Ovary (tissue), 9 donors: ENCODE measurements around the gene RNF32. TPM values are rescaled to one million over a fixed set of nuclear protein-coding genes. Genes with fewer than 3 reads are reported as not detected.
"Not testable (repeated sequence)": the region's sequence is repeated elsewhere in the genome, so short reads cannot be mapped to it uniquely, and the experiment has no call there.

ENCODE experiments used
- DNase-seq, 5 donors: peaks; one replicate each; pipeline ENCODE4 v3.0.0-alpha.2; 2019 to 2020
- H3K27ac ChIP-seq, 2 donors: fragments of 200-600 bp; one replicate each; pipeline versions ENCODE4 v1.5.1 to v1.8.0; 2019 to 2022
- H3K27me3 ChIP-seq: fragments of 200-600 bp; one replicate; pipeline ENCODE4 v1.8.0; 2022
- H3K36me3 ChIP-seq: fragments of 200-600 bp; sonication (generic); one replicate; pipeline ENCODE4 v1.5.1; 2019
- H3K4me1 ChIP-seq: one replicate; pipeline ENCODE4 v1.8.1; 2013; ENCODE audit warnings: mild to moderate bottlenecking, moderate library complexity; ENCODE audit not compliant: insufficient read depth
- H3K4me3 ChIP-seq: fragments of 200-600 bp; sonication (generic); one replicate; pipeline ENCODE4 v1.5.1; 2017
- H3K9me3 ChIP-seq, 2 donors: fragments of 200-600 bp in 1 of 2; sonication (generic) in 1 of 2; one replicate each; pipeline versions ENCODE4 v1.5.1 to v1.8.1; 2013 to 2019; ENCODE audit warnings: mild to moderate bottlenecking in 1 of 2, moderate library complexity in 1 of 2
- EP300 ChIP-seq: sonication (generic); formaldehyde crosslinking; IDR thresholded peaks from one replicate; pipeline ENCODE4 v1.6.1; 2017; ENCODE audit warnings: antibody characterized with exemption
- POLR2A ChIP-seq: fragments of 450-650 bp; IDR thresholded peaks from one replicate; pipeline ENCODE4 v1.6.1; 2017; ENCODE audit warnings: antibody characterized with exemption, mild to moderate bottlenecking, moderate library complexity
- whole genome bisulfite sequencing, 3 donors: extraction: QIAGEN DNeasy Blood & Tissue Kit in 1 of 3; methylation state at CpG; one replicate each; pipeline versions ENCODE4 v1.1.5 to v1.1.7; 2013 to 2017; 5-methylcytosine and 5-hydroxymethylcytosine counted together
- intact Hi-C, 4 donors: fragments of 100-400 bp; cut with DNase I; formaldehyde crosslinking; loops; one replicate each; pipeline versions ENCODE4 v1.11.0 to v1.15.1; 2022 to 2023
- polyA plus RNA-seq, 2 donors: library from polyadenylated mRNA; stranded (reverse); fragments of 200-250 nt in 1 of 2; fragments of 350-450 nt in 1 of 2; fragmentation: Illumina TruSeq in 1 of 2; extraction: RNeasy Lipid Tissue Mini Kit (QIAGEN cat#74804) in 1 of 2; gene quantifications; one replicate each; pipeline ENCODE4 v1.2.3, GENCODE V29; 2013 to 2014
- total RNA-seq, 7 donors: library from RNA; depleted of rRNA in 2 of 7; stranded (reverse); fragments of >200 nt in 2 of 7; fragmentation: NEBNext Ultra II Directional in 3 of 7; extraction: Animal tissue kit (Norgen Biotek cat#: 25700) in 3 of 7; gene quantifications; one replicate each; pipeline versions ENCODE4 v1.1.0 to v1.2.4, GENCODE V29; 2016 to 2023
- TF ChIP-seq, protein P1 (sequence below), 3 donors: fragments of 450-650 bp in 2 of 3; fragments of 200-600 bp in 1 of 3; IDR thresholded peaks; one replicate each; pipeline versions ENCODE4 v1.5.1 to v1.8.0; 2016 to 2022; ENCODE audit warnings: antibody characterized with exemption in 3 of 3, mild to moderate bottlenecking in 1 of 3
- donor health status: DM: no; HTN: no; CAD: no; lungs with moderate emphysema.
- donor health status: DM: no; HTN: no; CAD: no.
- donor health status: Bipolar disorder and iron deficiency.
- donor health status: DM: yes; HTN: yes; CAD: no.
- donor health status: DM: no; HTN: no; CAD: no.
- donor health status: DM: yes; HTN: yes; CAD: no.

RNF32 gene
- total and polyA plus RNA-seq, 9 donors = 0.72 to 2.3 (median 1.6) TPM

DNA sequence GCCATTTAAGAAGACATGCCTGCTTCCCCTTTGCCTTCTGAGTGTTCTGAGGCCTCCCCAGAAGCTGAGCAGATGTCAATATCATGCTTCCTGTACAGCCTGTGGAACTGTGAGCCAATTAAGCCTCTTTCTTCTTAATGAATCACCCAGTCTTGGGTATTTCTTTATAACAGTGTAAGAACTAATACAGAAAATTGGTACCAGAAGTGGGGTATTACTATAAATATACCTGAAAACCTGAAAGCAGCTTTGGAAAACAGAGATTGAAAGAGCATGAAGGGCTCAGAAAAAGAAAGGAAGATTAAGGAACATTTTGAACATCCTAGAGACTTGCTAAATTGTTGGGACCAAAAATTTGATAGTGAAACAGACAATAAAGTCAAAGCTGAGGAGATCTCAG lies 12.0 kb upstream of the RNF32 start:
- H3K27ac ChIP-seq = no peak overlapping the region
- no peaks in the 10 kb centered on the region for H3K9me3 ChIP-seq
- TF ChIP-seq, protein P1, sequence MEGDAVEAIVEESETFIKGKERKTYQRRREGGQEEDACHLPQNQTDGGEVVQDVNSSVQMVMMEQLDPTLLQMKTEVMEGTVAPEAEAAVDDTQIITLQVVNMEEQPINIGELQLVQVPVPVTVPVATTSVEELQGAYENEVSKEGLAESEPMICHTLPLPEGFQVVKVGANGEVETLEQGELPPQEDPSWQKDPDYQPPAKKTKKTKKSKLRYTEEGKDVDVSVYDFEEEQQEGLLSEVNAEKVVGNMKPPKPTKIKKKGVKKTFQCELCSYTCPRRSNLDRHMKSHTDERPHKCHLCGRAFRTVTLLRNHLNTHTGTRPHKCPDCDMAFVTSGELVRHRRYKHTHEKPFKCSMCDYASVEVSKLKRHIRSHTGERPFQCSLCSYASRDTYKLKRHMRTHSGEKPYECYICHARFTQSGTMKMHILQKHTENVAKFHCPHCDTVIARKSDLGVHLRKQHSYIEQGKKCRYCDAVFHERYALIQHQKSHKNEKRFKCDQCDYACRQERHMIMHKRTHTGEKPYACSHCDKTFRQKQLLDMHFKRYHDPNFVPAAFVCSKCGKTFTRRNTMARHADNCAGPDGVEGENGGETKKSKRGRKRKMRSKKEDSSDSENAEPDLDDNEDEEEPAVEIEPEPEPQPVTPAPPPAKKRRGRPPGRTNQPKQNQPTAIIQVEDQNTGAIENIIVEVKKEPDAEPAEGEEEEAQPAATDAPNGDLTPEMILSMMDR (IDR thresholded peaks at IDR 0.05) = no peak
- no peak for TF ChIP-seq EP300
- DNase-seq = no peak
- H3K4me3 ChIP-seq = no peak overlapping the region
- H3K4me1 ChIP-seq = no peaks in the 10 kb centered on the region
- intact Hi-C loops = no loop called here
- no peaks in the 10 kb centered on the region for H3K27me3 ChIP-seq
- H3K36me3 ChIP-seq = no peaks in the 10 kb centered on the region

DNA sequence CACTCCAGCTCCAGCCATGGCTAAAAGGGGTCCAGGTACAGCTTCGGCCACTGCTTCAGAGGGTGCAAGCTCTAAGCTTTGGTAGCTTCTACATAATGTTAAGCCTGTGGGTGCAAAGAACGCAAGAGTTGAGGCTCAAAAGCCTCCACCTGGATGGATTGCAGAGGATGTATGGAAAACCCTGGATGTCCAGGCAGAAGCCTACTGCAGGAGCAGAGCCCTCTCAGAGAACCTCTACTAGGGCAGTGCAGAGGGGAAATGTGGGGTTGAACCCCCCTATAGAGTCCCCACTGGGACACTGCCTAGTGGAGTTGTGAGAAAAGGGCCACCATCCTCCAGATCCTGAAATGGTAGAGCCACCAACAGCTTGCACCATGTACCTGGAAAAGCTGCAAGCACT lies 10.7 kb upstream of the RNF32 start:
- no peak for DNase-seq
- Histone ChIP-seq H3K27me3 (no peaks in the 10 kb centered on the region), H3K4me1 (no peaks in the 10 kb centered on the region), H3K4me3 (no peak overlapping the region), H3K9me3 (no peaks in the 10 kb centered on the region), H3K27ac (no peak overlapping the region), H3K36me3 (no peaks in the 10 kb centered on the region)
- 96 to 100% (median 96%) methylated on average over 2 of the region's 2 CpGs for WGBS, 3 donors
- intact Hi-C loops = no loop called here
- no peak for TF ChIP-seq EP300
- TF ChIP-seq POLR2A = no peak
- TF ChIP-seq, protein P1 (IDR thresholded peaks at IDR 0.05) = no peak

DNA sequence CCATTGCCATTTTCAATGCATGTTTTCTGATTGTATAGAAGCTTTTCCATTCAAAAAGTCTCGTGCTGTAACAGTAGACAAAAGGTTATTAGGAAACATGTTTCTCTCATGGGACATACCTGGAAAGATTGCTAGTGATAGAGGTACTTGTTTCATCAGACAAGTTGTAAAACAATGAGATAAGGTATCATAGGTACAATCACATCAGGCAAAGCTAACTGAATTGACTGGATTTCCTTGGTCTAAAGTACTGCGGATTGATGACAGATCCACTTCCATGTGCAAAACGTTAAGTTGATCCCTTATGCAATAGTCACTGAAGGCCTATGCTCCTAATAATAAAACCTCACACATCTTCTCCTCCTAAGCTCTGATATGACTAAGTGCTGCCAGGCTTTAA lies 6.5 kb upstream of the RNF32 start:
- no peaks in the 10 kb centered on the region for H3K36me3 ChIP-seq
- H3K9me3 ChIP-seq = no peaks in the 10 kb centered on the region
- H3K27me3 ChIP-seq = no peaks in the 10 kb centered on the region
- no peak for DNase-seq
- no peak overlapping the region for H3K27ac ChIP-seq
- no peak for TF ChIP-seq POLR2A
- TF ChIP-seq, protein P1 (IDR thresholded peaks at IDR 0.05) = no peak
- no peak for TF ChIP-seq EP300
- 80 to 87% (median 83%) methylated on average over 3 of the region's 3 CpGs for WGBS, 3 donors
- intact Hi-C loops = no loop called here
- no peak overlapping the region for H3K4me3 ChIP-seq
- no peaks in the 10 kb centered on the region for H3K4me1 ChIP-seq

DNA sequence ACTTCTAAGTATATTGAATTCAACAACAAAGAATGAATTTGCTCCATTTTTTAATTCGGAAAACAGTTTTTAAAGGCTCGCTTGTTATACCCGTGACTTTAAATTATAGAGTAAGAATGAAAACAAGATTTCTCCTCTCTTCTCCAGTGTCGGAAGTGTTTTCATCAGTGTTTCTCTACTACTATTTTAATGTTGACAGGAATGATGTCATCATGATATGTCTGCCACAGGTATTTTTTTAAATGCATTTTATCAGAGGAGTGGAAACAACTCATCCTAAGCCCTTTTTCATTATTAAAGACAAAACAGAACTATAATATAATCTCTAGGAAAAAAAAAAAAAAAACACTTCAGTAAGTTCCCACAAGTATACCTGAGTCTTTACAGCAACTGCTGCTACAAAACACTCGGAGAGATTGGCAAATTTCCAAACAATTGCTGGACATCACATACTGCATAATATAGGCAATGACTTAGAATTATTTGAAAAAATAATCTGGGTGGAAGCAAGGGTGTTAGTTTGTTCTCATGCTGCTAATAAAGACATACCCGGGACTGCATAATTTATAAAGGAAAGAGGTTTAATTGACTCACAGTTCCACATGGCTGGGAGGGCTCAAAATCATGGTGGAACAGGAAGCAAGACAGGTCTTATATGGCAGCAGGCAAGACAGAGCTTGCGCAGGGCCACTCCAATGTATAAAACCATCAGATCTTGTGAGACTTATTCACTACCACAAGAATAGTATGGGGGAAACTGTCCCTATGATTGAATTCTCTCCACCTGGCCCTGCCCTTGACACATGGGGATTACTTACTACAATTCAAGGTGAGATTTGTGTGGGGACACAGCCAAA lies 4.8 kb upstream of the RNF32 start:
- H3K9me3 ChIP-seq = no peaks in the 10 kb centered on the region
- H3K4me1 ChIP-seq = peaks cover 5% of the 10 kb centered on the region
- H3K4me3 ChIP-seq = no peak overlapping the region
- TF ChIP-seq POLR2A (no peak), EP300 (no peak)
- TF ChIP-seq, protein P1 (IDR thresholded peaks at IDR 0.05) = no peak
- H3K27ac ChIP-seq = no peak overlapping the region
- H3K36me3 ChIP-seq = no peaks in the 10 kb centered on the region
- 81 to 85% (median 84%) methylated on average over 7 of the region's 7 CpGs for WGBS, 3 donors
- H3K27me3 ChIP-seq = no peaks in the 10 kb centered on the region
- DNase-seq = no peak
- intact Hi-C loops = no loop called here

DNA sequence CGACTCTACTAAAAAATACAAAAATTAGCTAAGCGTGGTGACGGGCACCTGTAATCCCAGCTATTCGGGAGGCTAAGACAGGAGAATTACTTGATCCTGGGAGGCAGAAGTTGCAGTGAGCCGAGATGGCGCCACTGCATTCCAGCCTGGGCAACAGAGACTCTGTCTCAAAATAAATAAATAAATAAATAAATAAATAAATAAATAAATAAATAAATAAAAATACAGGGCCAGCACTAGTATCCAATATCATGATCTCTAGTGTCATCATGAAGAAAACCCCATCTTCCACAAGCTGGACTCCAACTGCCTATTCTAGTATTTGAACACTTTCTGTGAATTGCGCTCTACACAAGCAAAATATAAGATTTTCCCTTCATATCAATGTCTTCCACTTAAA lies 3.5 kb upstream of the RNF32 start:
- DNase-seq, intact Hi-C loops, H3K4me3 ChIP-seq, H3K4me1 ChIP-seq, H3K27me3 ChIP-seq, H3K9me3 ChIP-seq, H3K36me3 ChIP-seq, H3K27ac ChIP-seq: not testable (repeated sequence)
- WGBS, 3 donors = 98 to 99% (median 99%) methylated on average over 7 of the region's 7 CpGs
